Trophoblast cell (in vitro differentiated cells and primary cell): ENCODE results near the gene ENAH.

Experiments
- DNase-seq, 2 donors: peaks; one replicate each; pipeline ENCODE4 v3.0.0-alpha.2; 2016
- H2AFZ ChIP-seq: 2 replicates; pipeline ENCODE4 v1.6.1; 2013; ENCODE audit warnings: low read length, moderate library complexity, mild to moderate bottlenecking; ENCODE audit not compliant: insufficient read depth, poor library complexity
- H2AK5ac ChIP-seq: 2 replicates; pipeline ENCODE4 v1.6.1; 2013; ENCODE audit warnings: mild to moderate bottlenecking, low read length
- H2BK120ac ChIP-seq: 2 replicates; pipeline ENCODE4 v1.6.1; 2013; ENCODE audit warnings: low read length, mild to moderate bottlenecking, moderate library complexity; ENCODE audit not compliant: insufficient read depth, poor library complexity
- H2BK12ac ChIP-seq: 2 replicates; pipeline ENCODE4 v1.6.1; 2013; ENCODE audit warnings: mild to moderate bottlenecking, low read length, moderate library complexity
- H2BK5ac ChIP-seq: 2 replicates; pipeline ENCODE4 v1.6.1; 2013; ENCODE audit warnings: low read length, low read depth, moderate library complexity, mild to moderate bottlenecking; ENCODE audit not compliant: poor library complexity
- H3K14ac ChIP-seq: 2 replicates; pipeline ENCODE4 v1.6.1; 2013; ENCODE audit warnings: mild to moderate bottlenecking, low read length
- H3K18ac ChIP-seq: 2 replicates; pipeline ENCODE4 v1.6.1; 2013; ENCODE audit warnings: mild to moderate bottlenecking, low read length
- H3K23ac ChIP-seq: 2 replicates; pipeline ENCODE4 v1.6.1; 2013; ENCODE audit warnings: low read length
- H3K27ac ChIP-seq: 2 replicates; pipeline ENCODE4 v1.5.1; 2013; ENCODE audit warnings: low read depth, mild to moderate bottlenecking, inconsistent platforms, low read length, moderate library complexity
- H3K27me3 ChIP-seq: 2 replicates; pipeline ENCODE4 v1.6.1; 2013; ENCODE audit warnings: inconsistent platforms, mild to moderate bottlenecking, low read length, moderate library complexity; ENCODE audit not compliant: insufficient read depth
- H3K36me3 ChIP-seq, 2 experiments: 1 replicate in 1 of 2; 2 replicates in 1 of 2; pipeline ENCODE4 v1.6.1; 2013; ENCODE audit warnings: low read length in 2 of 2, mild to moderate bottlenecking in 2 of 2, moderate library complexity in 1 of 2; ENCODE audit not compliant: insufficient read depth in 2 of 2, control insufficient read depth in 1 of 2
- H3K4ac ChIP-seq: 2 replicates; pipeline ENCODE4 v1.6.1; 2013; ENCODE audit warnings: low read depth, mild to moderate bottlenecking, low read length, moderate library complexity
- H3K4me1 ChIP-seq, 2 experiments: 1 replicate in 1 of 2; 2 replicates in 1 of 2; pipeline ENCODE4 v1.6.1; 2013; ENCODE audit warnings: low read length in 2 of 2, mild to moderate bottlenecking in 2 of 2, moderate library complexity in 1 of 2; ENCODE audit not compliant: insufficient read depth in 2 of 2, control insufficient read depth in 1 of 2
- H3K4me2 ChIP-seq: 2 replicates; pipeline ENCODE4 v1.6.1; 2013; ENCODE audit warnings: inconsistent platforms, mild to moderate bottlenecking, low read length, moderate library complexity
- H3K4me3 ChIP-seq: 2 replicates; pipeline ENCODE4 v1.5.1; 2013; ENCODE audit warnings: mild to moderate bottlenecking, low read depth, low read length, inconsistent platforms
- H3K79me1 ChIP-seq: one replicate; pipeline ENCODE4 v1.6.1; 2013; ENCODE audit warnings: low read length
- H3K79me2 ChIP-seq: 2 replicates; pipeline ENCODE4 v1.6.1; 2013; ENCODE audit warnings: low read length, mild to moderate bottlenecking; ENCODE audit not compliant: control insufficient read depth, insufficient read depth, poor library complexity
- H3K9ac ChIP-seq: 2 replicates; pipeline ENCODE4 v1.6.1; 2013; ENCODE audit warnings: mild to moderate bottlenecking, low read length
- H3K9me3 ChIP-seq: 2 replicates; pipeline ENCODE4 v1.6.1; 2013; ENCODE audit warnings: low read depth, mild to moderate bottlenecking, control low read depth, inconsistent platforms, low read length; ENCODE audit not compliant: insufficient read depth
- H4K12ac ChIP-seq: 2 replicates; pipeline ENCODE4 v1.6.1; 2013; ENCODE audit warnings: low read depth, mild to moderate bottlenecking, low read length, moderate library complexity
- H4K8ac ChIP-seq: 2 replicates; pipeline ENCODE4 v1.6.1; 2013; ENCODE audit warnings: low read depth, mild to moderate bottlenecking, low read length, moderate library complexity
- H4K91ac ChIP-seq: one replicate; pipeline ENCODE4 v1.6.1; 2013; ENCODE audit warnings: low read depth, mild to moderate bottlenecking, low read length, moderate library complexity
- WGBS: extraction: QIAGEN DNeasy Blood & Tissue Kit; methylation state at CpG from one replicate; pipeline ENCODE4 v1.1.7; 2013; ENCODE audit warnings: missing lambda C conversion rate; ENCODE audit not compliant: insufficient read length, insufficient coverage; ENCODE audit errors: extremely low coverage; 5-methylcytosine and 5-hydroxymethylcytosine counted together

ENAH gene

DNA sequence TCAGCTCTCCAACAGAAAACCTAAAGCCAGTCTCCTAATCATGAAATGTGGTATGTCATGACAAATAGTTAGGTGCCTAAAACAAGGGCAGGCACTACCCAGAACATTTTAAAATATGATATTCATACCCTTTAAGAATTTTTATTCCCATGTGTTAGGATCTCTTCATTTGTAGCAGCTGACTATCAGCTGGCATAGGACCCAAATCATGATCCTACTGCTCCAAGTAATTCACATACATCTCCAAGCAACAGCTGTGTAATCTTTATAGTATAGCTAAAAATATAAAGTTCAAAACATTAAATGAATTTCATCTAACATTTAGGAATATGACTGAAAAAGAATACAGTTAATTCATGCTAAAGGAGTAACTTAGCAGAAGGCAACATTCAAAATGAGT is 57.5 kb downstream of the ENAH start:
- Histone ChIP-seq H3K9ac (no peak overlapping the region), H2AK5ac (no peak overlapping the region), H3K4ac (no peak overlapping the region), H4K91ac (no peak overlapping the region), H3K4me1 (no peaks in the 10 kb centered on the region), H3K36me3 (peaks cover 0 to 3% of the 10 kb centered on the region in 2 experiments), H4K12ac (no peak overlapping the region), H3K79me1 (no peaks in the 10 kb centered on the region), H3K4me3 (no peak overlapping the region), H2BK120ac (no peak overlapping the region), H3K9me3 (peaks cover 2% of the 10 kb centered on the region), H2BK12ac (no peak overlapping the region), H2AFZ (no peak overlapping the region), H3K18ac (no peak overlapping the region), H3K23ac (no peak overlapping the region), H4K8ac (no peak overlapping the region), H3K27ac (no peak overlapping the region), H3K14ac (no peak overlapping the region), H2BK5ac (no peak overlapping the region), H3K79me2 (peaks cover 2% of the 10 kb centered on the region), H3K27me3 (no peaks in the 10 kb centered on the region), H3K4me2 (no peak overlapping the region)
- no peak for DNase-seq

- H3K79me2 ChIP-seq: peaks cover 2% of the 10 kb centered on the region
- H3K14ac ChIP-seq: no peak overlapping the region
- no peaks in the 10 kb centered on the region for H3K9me3 ChIP-seq
- H3K27ac ChIP-seq: no peak overlapping the region
- no peak overlapping the region for H3K4me3 ChIP-seq
- no peak overlapping the region for H2BK120ac ChIP-seq
- peaks cover 1 to 3% of the 10 kb centered on the region in 2 experiments for H3K36me3 ChIP-seq
- no peak overlapping the region for H3K4ac ChIP-seq
- no peak overlapping the region for H2BK12ac ChIP-seq
- DNase-seq: no peak
- H4K91ac ChIP-seq: no peak overlapping the region
- H3K23ac ChIP-seq: no peak overlapping the region
- no peak overlapping the region for H2AFZ ChIP-seq
- H4K8ac ChIP-seq: no peak overlapping the region
- no peak overlapping the region for H3K9ac ChIP-seq
- no peak overlapping the region for H2AK5ac ChIP-seq
- H4K12ac ChIP-seq: no peak overlapping the region
- H2BK5ac ChIP-seq: no peak overlapping the region
- H3K4me2 ChIP-seq: no peak overlapping the region
- no peaks in the 10 kb centered on the region for H3K4me1 ChIP-seq
- WGBS: no CpG with 5 or more reads among the region's 5 CpGs
- no peak overlapping the region for H3K18ac ChIP-seq
- H3K79me1 ChIP-seq: no peaks in the 10 kb centered on the region
- H3K27me3 ChIP-seq: no peaks in the 10 kb centered on the region
Measured at GRCh38 chr1:225593414-225593813, 59.5 kb downstream of the ENAH start.

DNA sequence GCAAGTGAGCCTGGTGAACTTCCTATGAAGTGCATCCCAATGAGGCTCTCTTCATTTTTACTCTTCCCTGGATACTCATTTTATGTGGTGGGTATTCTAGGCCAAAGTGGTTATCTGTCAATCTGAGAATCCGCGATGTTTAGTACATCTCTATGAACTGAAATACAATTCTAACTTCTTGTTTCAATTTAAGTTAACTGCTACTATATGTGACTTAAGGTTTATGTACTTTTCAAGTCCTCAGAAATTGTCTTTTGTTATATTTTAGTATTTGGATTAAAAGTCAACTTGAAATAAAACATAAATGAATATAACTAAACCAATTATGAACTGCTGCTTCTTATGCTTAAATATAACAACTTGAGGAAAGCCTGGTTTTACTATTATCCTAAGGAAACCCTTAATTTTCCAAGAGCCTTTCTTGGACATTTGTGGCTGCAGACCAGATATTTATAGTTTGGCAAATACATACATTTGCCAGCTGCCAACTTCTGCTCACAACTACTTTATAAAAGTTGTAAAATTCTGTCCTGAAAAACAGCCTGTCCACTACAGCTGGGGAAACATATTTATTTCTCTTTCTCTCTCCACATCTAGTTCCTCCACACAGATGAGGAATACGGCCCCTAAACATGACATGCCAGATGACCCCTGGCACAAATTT is 60.4 kb downstream of the ENAH start:
- Histone ChIP-seq H3K9me3 (no peaks in the 10 kb centered on the region), H4K91ac (no peak overlapping the region), H2AK5ac (no peak overlapping the region), H3K4ac (no peak overlapping the region), H2BK12ac (no peak overlapping the region), H3K4me2 (no peak overlapping the region), H4K12ac (no peak overlapping the region), H2BK5ac (no peak overlapping the region), H3K4me1 (no peaks in the 10 kb centered on the region), H3K14ac (no peak overlapping the region), H3K27ac (no peak overlapping the region), H4K8ac (no peak overlapping the region), H3K4me3 (no peak overlapping the region), H3K79me1 (no peaks in the 10 kb centered on the region), H2BK120ac (no peak overlapping the region), H3K27me3 (no peaks in the 10 kb centered on the region), H3K9ac (no peak overlapping the region), H3K23ac (no peak overlapping the region), H3K79me2 (peaks cover 2% of the 10 kb centered on the region), H2AFZ (no peak overlapping the region), H3K36me3 (peaks cover 1 to 3% of the 10 kb centered on the region in 2 experiments), H3K18ac (no peak overlapping the region)
- no CpG with 5 or more reads among the region's 3 CpGs for WGBS
- DNase-seq: no peak

GRCh38 chr1:225587310-225587709 is 65.6 kb downstream of the ENAH start:
- H2BK12ac ChIP-seq: no peak overlapping the region
- H3K4me1 ChIP-seq: no peaks in the 10 kb centered on the region
- H3K9me3 ChIP-seq: no peaks in the 10 kb centered on the region
- H3K79me1 ChIP-seq: no peaks in the 10 kb centered on the region
- no peak overlapping the region for H3K14ac ChIP-seq
- H3K4me3 ChIP-seq: no peak overlapping the region
- no peak overlapping the region for H3K23ac ChIP-seq
- no peak overlapping the region for H4K12ac ChIP-seq
- H4K91ac ChIP-seq: no peak overlapping the region
- DNase-seq: no peak
- no peak overlapping the region for H3K4me2 ChIP-seq
- no peak overlapping the region for H3K18ac ChIP-seq
- no peak overlapping the region for H2AFZ ChIP-seq
- no peaks in the 10 kb centered on the region for H3K27me3 ChIP-seq
- H2BK5ac ChIP-seq: no peak overlapping the region
- H3K4ac ChIP-seq: no peak overlapping the region
- WGBS: no CpG with 5 or more reads among the region's 1 CpG
- H3K9ac ChIP-seq: no peak overlapping the region
- H3K79me2 ChIP-seq: peaks cover 3% of the 10 kb centered on the region
- H4K8ac ChIP-seq: no peak overlapping the region
- H2AK5ac ChIP-seq: no peak overlapping the region
- H3K27ac ChIP-seq: no peak overlapping the region
- peaks cover 3% of the 10 kb centered on the region in 2 experiments for H3K36me3 ChIP-seq
- H2BK120ac ChIP-seq: no peak overlapping the region
